PC-9 (cell line): ENCODE data around the gene ALOXE3. TPM values are rescaled to one million over a fixed set of nuclear protein-coding genes. Genes with fewer than 3 reads are reported as not detected.

Source experiments
- BruUV-seq: library from RNA; stranded (reverse); fragments of 400-500 nt; replicated peaks from 2 replicates; lab custom pipeline; 2021; lab: Mats Ljungman, UMichigan
- CTCF ChIA-PET: fragments of 300-600 bp; sonication (Branson Sonifier 250); formaldehyde crosslinking; loops from one replicate; lab custom pipeline; 2022; ENCODE audit warnings: antibody characterized with exemption; lab: Charles Lee
- POLR2A ChIA-PET: fragments of 300-600 bp; sonication (Branson Sonifier 250); formaldehyde crosslinking; loops from one replicate; lab custom pipeline; 2022; ENCODE audit warnings: antibody characterized with exemption; ENCODE audit not compliant: unreplicated experiment; lab: Charles Lee
- DNase-seq, 2 experiments: peaks; one replicate each; pipeline versions ENCODE4 v3.0.0 to v3.0.0-alpha.2; 2015 to 2022; ENCODE audit warnings: mixed read lengths in 1 of 2
- H2AFZ ChIP-seq: fragments of 200-600 bp; sonication (generic); 2 replicates; pipeline ENCODE4 v1.8.1; 2017; ENCODE audit warnings: antibody characterized with exemption
- H3F3A ChIP-seq: fragments of 200-600 bp; sonication (generic); 2 replicates; pipeline ENCODE4 v1.8.1; 2017; ENCODE audit warnings: antibody characterized with exemption, mild to moderate bottlenecking, low read depth; ENCODE audit not compliant: insufficient read depth
- H3K27ac ChIP-seq: fragments of 200-600 bp; sonication (generic); 2 replicates; pipeline ENCODE4 v1.6.1; 2016; ENCODE audit warnings: mixed run types
- H3K27me3 ChIP-seq: fragments of 200-600 bp; sonication (generic); 2 replicates; pipeline ENCODE4 v1.6.1; 2016; ENCODE audit warnings: low read depth, mixed run types; ENCODE audit not compliant: insufficient read depth
- H3K36me3 ChIP-seq: fragments of 200-600 bp; sonication (generic); 2 replicates; pipeline ENCODE4 v1.6.1; 2016; ENCODE audit warnings: low read depth, mixed run types
- H3K4me1 ChIP-seq: fragments of 200-600 bp; sonication (generic); replicated peaks from 2 replicates; pipeline ENCODE4 v1.6.1; 2016; ENCODE audit warnings: mixed run types; ENCODE audit not compliant: insufficient read depth
- H3K4me2 ChIP-seq: fragments of 200-600 bp; sonication (generic); 2 replicates; pipeline ENCODE4 v1.6.1; 2017; ENCODE audit warnings: mixed run types
- H3K4me3 ChIP-seq: fragments of 200-600 bp; sonication (generic); 2 replicates; pipeline ENCODE4 v1.6.1; 2016; ENCODE audit warnings: mixed run types
- H3K79me2 ChIP-seq: fragments of 200-600 bp; sonication (generic); 2 replicates; pipeline ENCODE4 v1.6.1; 2017; ENCODE audit warnings: low read depth, mixed run types
- H3K9me2 ChIP-seq: fragments of 200-600 bp; sonication (generic); 2 replicates; pipeline ENCODE4 v1.8.1; 2017; ENCODE audit warnings: mild to moderate bottlenecking; ENCODE audit not compliant: insufficient read depth
- H3K9me3 ChIP-seq: fragments of 200-600 bp; sonication (generic); 2 replicates; pipeline ENCODE4 v1.8.1; 2016; ENCODE audit warnings: low read depth; ENCODE audit not compliant: insufficient read depth
- H4K20me1 ChIP-seq: fragments of 200-600 bp; sonication (generic); 2 replicates; pipeline ENCODE4 v1.8.1; 2017; ENCODE audit not compliant: insufficient read depth
- CTCF ChIP-seq: fragments of 200-600 bp; sonication (generic); conservative IDR thresholded peaks from 2 replicates; pipeline ENCODE4 v1.6.1; 2017; ENCODE audit warnings: mixed run types, antibody characterized with exemption, mild to moderate bottlenecking, moderate library complexity
- EZH2 ChIP-seq: fragments of 200-600 bp; sonication (generic); IDR thresholded peaks from 2 replicates; pipeline ENCODE4 v1.8.0; 2017; ENCODE audit warnings: antibody characterized with exemption, low read depth
- intact Hi-C: fragments of 100-400 bp; cut with micrococcal nuclease; formaldehyde crosslinking; loops from one replicate; pipeline ENCODE4 v1.10.0; 2022; ENCODE audit not compliant: unreplicated experiment
- total RNA-seq: library from RNA; stranded (reverse); gene quantifications from 2 replicates; pipeline ENCODE4 v1.2.3, GENCODE V29; 2021

ALOXE3 gene
- total RNA-seq, 1 experiment from 2014 or later: 1.4 TPM

DNA sequence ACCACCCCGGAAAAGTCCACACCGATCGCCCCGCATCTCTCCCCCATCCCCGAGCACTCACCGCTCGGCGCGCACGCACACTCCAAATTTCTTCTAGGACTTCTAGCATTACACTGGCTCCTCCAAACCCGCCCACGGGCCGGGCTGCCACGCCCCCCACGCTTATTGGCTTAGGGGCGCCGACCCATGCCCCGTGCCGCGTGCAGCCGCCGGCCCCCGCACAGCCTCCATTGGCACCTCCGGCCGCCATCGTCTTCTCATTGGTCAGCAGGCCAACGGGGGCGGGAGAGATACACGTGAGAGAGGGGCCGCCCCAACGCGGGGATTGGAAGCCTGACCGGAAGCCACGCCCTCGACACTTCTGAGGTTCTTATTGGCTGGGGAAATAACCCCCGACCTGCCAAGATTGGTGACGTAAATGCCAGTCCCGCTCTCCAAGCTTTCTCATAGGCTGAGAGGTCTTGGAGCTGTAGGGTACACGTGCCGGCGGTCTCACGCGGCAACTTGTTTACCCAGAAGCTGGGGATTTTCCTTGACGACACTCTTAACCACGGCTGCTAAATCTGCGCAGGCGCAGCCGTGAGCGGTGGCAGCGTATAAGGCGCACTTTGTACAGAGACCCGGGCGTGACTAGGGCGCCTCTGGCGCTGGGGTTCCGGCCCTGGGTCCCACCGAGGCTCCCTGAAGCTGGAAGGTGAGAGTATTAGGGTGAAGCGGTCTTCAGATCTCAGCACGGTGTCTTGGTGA is 38.1 kb upstream of the ALOXE3 start:
- TF ChIP-seq EZH2 (no peak), CTCF (no peak)
- BruUV-seq: no TSS peak
- Histone ChIP-seq H3F3A (peaks cover 22% of the 10 kb centered on the region; the same call in 1 of the 2 replicates), H3K9me3 (no peaks in the 10 kb centered on the region), H4K20me1 (no peaks in the 10 kb centered on the region), H3K4me3 (peak overlapping the region; percentile 60), H3K27ac (peak overlapping the region; percentile 82), H3K27me3 (no peaks in the 10 kb centered on the region), H3K4me1 (peaks cover 25% of the 10 kb centered on the region), H3K36me3 (no peaks in the 10 kb centered on the region), H2AFZ (peak overlapping the region; percentile 83), H3K79me2 (0 out of 2 replicates have a peak, but pooled peaks cover 6% of the 10 kb centered on the region), H3K9me2 (no peaks in the 10 kb centered on the region), H3K4me2 (peak overlapping the region; percentile 85)
- intact Hi-C loops: loop anchor here (1.0 to 5.0 kb wide), 4 partner anchors 17 to 314 kb away; no protein-coding TSS in a partner anchor
- ChIA-PET CTCF (interaction anchor here (0.9 kb wide), 1 partner anchor 19 kb away, joined by 6 read pairs; no protein-coding TSS in a partner anchor), POLR2A (interaction anchor here (0.8 to 1.0 kb wide), 6 partner anchors 17 to 279 kb away, joined by 3 to 17 read pairs (median 7); partner anchors contain the start of genes CTC1 and NDEL1)
- peak; percentile 99 to 100 for DNase-seq

DNA sequence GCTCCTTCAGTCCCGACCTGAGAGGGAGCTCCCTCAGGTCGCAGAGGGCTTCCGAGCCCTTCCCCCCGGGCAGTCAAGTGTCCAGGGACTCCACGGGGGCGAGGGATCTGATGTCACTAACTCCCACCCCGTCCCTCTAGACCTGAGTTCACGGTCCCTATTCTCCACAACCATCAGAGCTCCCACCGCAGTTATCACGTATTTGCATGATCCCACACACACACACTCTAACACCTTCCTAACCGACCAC is 37.6 kb upstream of the ALOXE3 start:
- no peaks in the 10 kb centered on the region for H4K20me1 ChIP-seq
- intact Hi-C loops: loop anchor here (1.0 to 5.0 kb wide), 5 partner anchors 17 to 314 kb away; partner anchors contain the start of gene CHD3
- peak overlapping the region; percentile 83 for H2AFZ ChIP-seq
- H3K79me2 ChIP-seq: 0 out of 2 replicates have a peak, but pooled peaks cover 6% of the 10 kb centered on the region
- ChIA-PET POLR2A (interaction anchor here (0.8 to 1.0 kb wide), 2 partner anchors 36 to 92 kb away, joined by 4 to 17 read pairs; partner anchors contain the start of gene CTC1), CTCF (no interaction called here)
- H3K9me3 ChIP-seq: no peaks in the 10 kb centered on the region
- H3F3A ChIP-seq: peaks cover 22% of the 10 kb centered on the region; the same call in 1 of the 2 replicates
- H3K27ac ChIP-seq: peak overlapping the region; percentile 39; the same call in 1 of the 2 replicates
- no peaks in the 10 kb centered on the region for H3K9me2 ChIP-seq
- TF ChIP-seq EZH2: no peak
- no peak for TF ChIP-seq CTCF
- no peaks in the 10 kb centered on the region for H3K27me3 ChIP-seq
- peak overlapping the region; percentile 60 for H3K4me3 ChIP-seq
- no peaks in the 10 kb centered on the region for H3K36me3 ChIP-seq
- no peak for DNase-seq
- BruUV-seq: no TSS peak
- H3K4me2 ChIP-seq: peak overlapping the region; percentile 85
- peaks cover 25% of the 10 kb centered on the region for H3K4me1 ChIP-seq

DNA sequence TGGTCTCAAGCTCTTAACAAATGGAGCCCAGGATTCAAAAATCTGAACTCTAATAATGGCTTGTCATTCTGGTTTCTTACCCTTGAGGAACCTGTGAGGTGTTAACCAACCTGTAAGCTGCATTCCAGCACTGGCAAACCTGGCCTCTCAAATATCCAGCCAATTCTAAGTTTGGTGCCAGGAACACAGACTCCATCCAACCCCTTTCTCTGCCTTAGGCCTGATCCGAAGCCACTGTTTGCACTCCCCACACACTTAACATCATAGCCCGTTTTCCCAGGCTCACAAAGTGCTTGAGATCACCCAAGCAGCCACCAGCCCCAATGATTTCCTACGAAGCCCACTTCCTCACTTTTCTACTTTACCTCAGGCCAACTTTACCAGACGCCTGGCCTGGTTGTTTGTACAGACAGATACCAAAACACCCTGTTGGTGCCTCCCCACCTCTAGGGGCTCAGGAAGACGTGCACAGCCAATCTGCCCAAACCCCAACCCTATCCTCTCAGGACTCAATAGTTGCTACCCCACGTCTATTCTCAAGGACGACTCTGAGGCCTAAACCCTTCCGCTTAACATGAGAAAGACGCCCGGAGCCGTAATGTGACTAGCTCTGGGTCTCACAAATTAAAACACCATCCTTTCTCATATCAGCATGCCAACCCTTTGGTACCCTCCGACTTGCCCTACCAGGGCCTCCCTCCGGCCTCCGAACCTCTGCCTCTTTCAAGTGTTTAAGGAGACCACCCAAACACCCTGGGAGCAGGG is 37.1 kb upstream of the ALOXE3 start:
- H3K9me2 ChIP-seq: no peaks in the 10 kb centered on the region
- no TSS peak for BruUV-seq
- 0 out of 2 replicates have a peak, but pooled peaks cover 6% of the 10 kb centered on the region for H3K79me2 ChIP-seq
- no peaks in the 10 kb centered on the region for H3K9me3 ChIP-seq
- TF ChIP-seq EZH2 (no peak), CTCF (no peak)
- no peaks in the 10 kb centered on the region; the same call in 1 of the 2 replicates for H4K20me1 ChIP-seq
- ChIA-PET POLR2A (interaction anchor here (0.8 kb wide), 1 partner anchor 36 kb away, joined by 4 read pairs; no protein-coding TSS in a partner anchor), CTCF (no interaction called here)
- peak overlapping the region; percentile 39; the same call in 1 of the 2 replicates for H3K27ac ChIP-seq
- peak overlapping the region; percentile 85 for H3K4me2 ChIP-seq
- H3K27me3 ChIP-seq: no peaks in the 10 kb centered on the region
- intact Hi-C loops: loop anchor here (2.0 to 5.0 kb wide), 3 partner anchors 83 to 313 kb away; partner anchors contain the start of gene CHD3
- H3F3A ChIP-seq: peaks cover 22% of the 10 kb centered on the region; the same call in 1 of the 2 replicates
- no peaks in the 10 kb centered on the region for H3K36me3 ChIP-seq
- peak overlapping the region; percentile 60 for H3K4me3 ChIP-seq
- DNase-seq: no peak
- peaks cover 25% of the 10 kb centered on the region for H3K4me1 ChIP-seq
- no peak overlapping the region for H2AFZ ChIP-seq
